GM15510 (cell line): Measurements from ENCODE around the gene CAMKK2.

Experiments
- POLR2A ChIP-seq: IDR thresholded peaks from 3 replicates; pipeline ENCODE4 v1.6.1; 2011; ENCODE audit warnings: borderline replicate concordance; ENCODE audit not compliant: insufficient read length; ENCODE audit errors: extremely low read depth

The CAMKK2 gene

GRCh38 chr12:121263206-121263935, 33.1 kb downstream of the CAMKK2 start:
- no peak for TF ChIP-seq POLR2A

- TF ChIP-seq POLR2A, result no peak
Measured at GRCh38 chr12:121261398-121261797, 35.1 kb downstream of the CAMKK2 start.

GRCh38 chr12:121260091-121260490, 36.4 kb downstream of the CAMKK2 start:
- no peak for TF ChIP-seq POLR2A

- TF ChIP-seq POLR2A, result no peak
Measured at GRCh38 chr12:121259074-121259473, 37.4 kb downstream of the CAMKK2 start.

GRCh38 chr12:121255433-121255832, 41.1 kb downstream of the CAMKK2 start:
- TF ChIP-seq POLR2A, result no peak

GRCh38 chr12:121253638-121254335, 42.7 kb downstream of the CAMKK2 start:
- no peak for TF ChIP-seq POLR2A

- no peak for TF ChIP-seq POLR2A
Measured at GRCh38 chr12:121252712-121253345, 43.7 kb downstream of the CAMKK2 start.

GRCh38 chr12:121251838-121252237, 44.7 kb downstream of the CAMKK2 start:
- no peak for TF ChIP-seq POLR2A

GRCh38 chr12:121250359-121250758, 46.1 kb downstream of the CAMKK2 start:
- no peak for TF ChIP-seq POLR2A

GRCh38 chr12:121248622-121249021, 47.9 kb downstream of the CAMKK2 start:
- no peak for TF ChIP-seq POLR2A

- no peak for TF ChIP-seq POLR2A
Measured at GRCh38 chr12:121246893-121247557, 49.5 kb downstream of the CAMKK2 start.

GRCh38 chr12:121245951-121246350, 50.6 kb downstream of the CAMKK2 start:
- no peak for TF ChIP-seq POLR2A

- TF ChIP-seq POLR2A, result no peak
Measured at GRCh38 chr12:121245031-121245430, 51.5 kb downstream of the CAMKK2 start.

GRCh38 chr12:121241156-121241970, 55.1 kb downstream of the CAMKK2 start:
- no peak for TF ChIP-seq POLR2A

GRCh38 chr12:121240484-121241101, 55.9 kb downstream of the CAMKK2 start:
- TF ChIP-seq POLR2A, result no peak

GRCh38 chr12:121240062-121240420, 56.5 kb downstream of the CAMKK2 start:
- TF ChIP-seq POLR2A, result no peak
